NCI-H524 treated with DMSO at 0.1 percent for 48 hours (cell line): ENCODE measurements around the gene WBP1L.
A peak's percentile ranks its signal among the peaks of the same experiment; 100 is the strongest.
"Not testable (repeated sequence)": the region's sequence is repeated elsewhere in the genome, so short reads cannot be mapped to it uniquely, and the experiment has no call there.

Source experiments
- DNase-seq: peaks from one replicate; lab custom pipeline; 2025; lab: John Stamatoyannopoulos, UW

The WBP1L gene

GRCh38 chr10:102743588-102744373 lies at the start of gene WBP1L:
Gene WBP1L, plus strand, starts transcription at chr10:102743948. Its CDS starts 106 bp downstream, at chr10:102744054.
- peak; percentile 69 for DNase-seq

- DNase-seq = not testable (repeated sequence)
Measured at GRCh38 chr10:102695401-102695800, 48.3 kb upstream of the WBP1L start.

- no peak for DNase-seq
Measured at GRCh38 chr10:102696736-102697135, 47.0 kb upstream of the WBP1L start.

- no peak for DNase-seq
Measured at GRCh38 chr10:102698894-102699293, 44.9 kb upstream of the WBP1L start.

GRCh38 chr10:102701272-102701671 lies 42.5 kb upstream of the WBP1L start:
- no peak for DNase-seq

GRCh38 chr10:102701796-102702195 lies 42.0 kb upstream of the WBP1L start:
- no peak for DNase-seq

GRCh38 chr10:102702742-102703141 lies 41.0 kb upstream of the WBP1L start:
- no peak for DNase-seq

- DNase-seq = no peak
Measured at GRCh38 chr10:102704915-102705314, 38.8 kb upstream of the WBP1L start.

GRCh38 chr10:102705531-102705930 lies 38.2 kb upstream of the WBP1L start:
- DNase-seq = no peak

- no peak for DNase-seq
Measured at GRCh38 chr10:102710609-102711008, 33.1 kb upstream of the WBP1L start.

GRCh38 chr10:102712089-102712488 lies 31.7 kb upstream of the WBP1L start:
- DNase-seq = no peak

- no peak for DNase-seq
Measured at GRCh38 chr10:102712843-102713538, 30.8 kb upstream of the WBP1L start.

GRCh38 chr10:102713539-102713813 lies 30.3 kb upstream of the WBP1L start:
- DNase-seq = no peak

GRCh38 chr10:102713814-102714620 lies 29.7 kb upstream of the WBP1L start, which contains the start of gene ARL3:
Gene ARL3, minus strand, starts transcription at chr10:102714397. Its CDS starts 122 bp downstream, at chr10:102714275.
- DNase-seq = peak; percentile 58

- DNase-seq = no peak
Measured at GRCh38 chr10:102714621-102715455, 28.9 kb upstream of the WBP1L start, which contains the start of gene SFXN2. Gene SFXN2, plus strand, starts transcription at chr10:102714636. Its CDS starts 12,001 bp downstream, at chr10:102726637.

- DNase-seq = no peak
Measured at GRCh38 chr10:102715880-102716279, 27.9 kb upstream of the WBP1L start.

- DNase-seq = not testable (repeated sequence)
Measured at GRCh38 chr10:102716900-102717565, 26.7 kb upstream of the WBP1L start.

GRCh38 chr10:102718220-102718619 lies 25.5 kb upstream of the WBP1L start:
- no peak for DNase-seq

GRCh38 chr10:102720337-102720736 lies 23.4 kb upstream of the WBP1L start:
- DNase-seq = no peak

GRCh38 chr10:102720775-102721301 lies 22.9 kb upstream of the WBP1L start:
- DNase-seq = no peak

- no peak for DNase-seq
Measured at GRCh38 chr10:102721954-102722353, 21.8 kb upstream of the WBP1L start.
